ENCODE data around the gene EPB41.

The EPB41 gene

DNA sequence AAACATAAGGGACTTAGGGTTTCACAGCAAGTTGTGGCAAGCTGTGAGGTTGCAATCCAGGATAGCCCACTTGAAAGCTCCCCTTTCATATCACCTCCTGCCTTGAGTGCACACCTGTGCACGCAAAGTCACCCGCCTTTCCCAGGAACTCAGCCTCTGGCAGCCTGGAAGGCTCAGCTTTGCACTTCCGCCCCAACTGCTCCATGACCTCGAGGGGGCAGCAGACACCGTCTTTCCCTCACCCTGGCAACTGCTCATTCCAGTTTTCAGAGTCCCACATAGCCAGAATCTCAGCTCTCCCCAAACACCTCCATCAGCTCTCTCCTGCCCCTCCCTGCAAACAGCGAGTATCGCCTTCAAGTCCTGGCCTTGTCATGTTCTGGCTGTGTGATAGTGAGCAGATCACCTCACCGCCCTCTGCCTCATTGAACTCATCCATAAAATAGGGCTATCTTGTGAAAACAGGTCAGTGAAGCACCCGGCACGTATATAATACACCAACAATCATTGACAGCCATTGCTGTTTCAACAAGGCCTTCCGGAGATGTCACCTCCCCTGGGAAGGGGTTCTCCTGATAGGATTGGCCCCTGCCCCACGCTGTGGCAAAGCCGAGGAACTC is 32.2 kb upstream of the EPB41 start (continued):
- TF ChIP-seq, protein P1, sequence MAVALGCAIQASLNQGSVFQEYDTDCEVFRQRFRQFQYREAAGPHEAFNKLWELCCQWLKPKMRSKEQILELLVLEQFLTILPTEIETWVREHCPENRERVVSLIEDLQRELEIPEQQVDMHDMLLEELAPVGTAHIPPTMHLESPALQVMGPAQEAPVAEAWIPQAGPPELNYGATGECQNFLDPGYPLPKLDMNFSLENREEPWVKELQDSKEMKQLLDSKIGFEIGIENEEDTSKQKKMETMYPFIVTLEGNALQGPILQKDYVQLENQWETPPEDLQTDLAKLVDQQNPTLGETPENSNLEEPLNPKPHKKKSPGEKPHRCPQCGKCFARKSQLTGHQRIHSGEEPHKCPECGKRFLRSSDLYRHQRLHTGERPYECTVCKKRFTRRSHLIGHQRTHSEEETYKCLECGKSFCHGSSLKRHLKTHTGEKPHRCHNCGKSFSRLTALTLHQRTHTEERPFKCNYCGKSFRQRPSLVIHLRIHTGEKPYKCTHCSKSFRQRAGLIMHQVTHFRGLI (tag by site-specific recombination; IDR thresholded peaks at IDR 0.05), result no peak
- TF ChIP-seq IKZF3 (tag by site-specific recombination; IDR thresholded peaks at IDR 0.05), result peak; percentile 86
- TF ChIP-seq TCF7L2 (IDR thresholded peaks at IDR 0.05; ENCODE audit: borderline replicate concordance, low read depth, low read length), result no peak
- peak; percentile 91 for TF ChIP-seq ZNF10 (tag by site-specific recombination; IDR thresholded peaks at IDR 0.05)
- TF ChIP-seq ZIC2 (tag by site-specific recombination; IDR thresholded peaks at IDR 0.05), result no peak
- TF ChIP-seq, protein P2, sequence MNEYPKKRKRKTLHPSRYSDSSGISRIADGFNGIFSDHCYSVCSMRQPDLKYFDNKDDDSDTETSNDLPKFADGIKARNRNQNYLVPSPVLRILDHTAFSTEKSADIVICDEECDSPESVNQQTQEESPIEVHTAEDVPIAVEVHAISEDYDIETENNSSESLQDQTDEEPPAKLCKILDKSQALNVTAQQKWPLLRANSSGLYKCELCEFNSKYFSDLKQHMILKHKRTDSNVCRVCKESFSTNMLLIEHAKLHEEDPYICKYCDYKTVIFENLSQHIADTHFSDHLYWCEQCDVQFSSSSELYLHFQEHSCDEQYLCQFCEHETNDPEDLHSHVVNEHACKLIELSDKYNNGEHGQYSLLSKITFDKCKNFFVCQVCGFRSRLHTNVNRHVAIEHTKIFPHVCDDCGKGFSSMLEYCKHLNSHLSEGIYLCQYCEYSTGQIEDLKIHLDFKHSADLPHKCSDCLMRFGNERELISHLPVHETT (tag by site-specific recombination; IDR thresholded peaks at IDR 0.05), result peak; percentile 64; the same call in 1 of the 2 replicates
- no peak for TF ChIP-seq ZNF768 (tag by site-specific recombination; IDR thresholded peaks at IDR 0.05)
- no peak for TF ChIP-seq ZNF621 (tag by site-specific recombination; IDR thresholded peaks at IDR 0.05)
- TF ChIP-seq, protein P3, sequence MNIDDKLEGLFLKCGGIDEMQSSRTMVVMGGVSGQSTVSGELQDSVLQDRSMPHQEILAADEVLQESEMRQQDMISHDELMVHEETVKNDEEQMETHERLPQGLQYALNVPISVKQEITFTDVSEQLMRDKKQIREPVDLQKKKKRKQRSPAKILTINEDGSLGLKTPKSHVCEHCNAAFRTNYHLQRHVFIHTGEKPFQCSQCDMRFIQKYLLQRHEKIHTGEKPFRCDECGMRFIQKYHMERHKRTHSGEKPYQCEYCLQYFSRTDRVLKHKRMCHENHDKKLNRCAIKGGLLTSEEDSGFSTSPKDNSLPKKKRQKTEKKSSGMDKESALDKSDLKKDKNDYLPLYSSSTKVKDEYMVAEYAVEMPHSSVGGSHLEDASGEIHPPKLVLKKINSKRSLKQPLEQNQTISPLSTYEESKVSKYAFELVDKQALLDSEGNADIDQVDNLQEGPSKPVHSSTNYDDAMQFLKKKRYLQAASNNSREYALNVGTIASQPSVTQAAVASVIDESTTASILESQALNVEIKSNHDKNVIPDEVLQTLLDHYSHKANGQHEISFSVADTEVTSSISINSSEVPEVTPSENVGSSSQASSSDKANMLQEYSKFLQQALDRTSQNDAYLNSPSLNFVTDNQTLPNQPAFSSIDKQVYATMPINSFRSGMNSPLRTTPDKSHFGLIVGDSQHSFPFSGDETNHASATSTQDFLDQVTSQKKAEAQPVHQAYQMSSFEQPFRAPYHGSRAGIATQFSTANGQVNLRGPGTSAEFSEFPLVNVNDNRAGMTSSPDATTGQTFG (tag by site-specific recombination; IDR thresholded peaks at IDR 0.05; ENCODE audit: borderline replicate concordance), result no peak
- TF ChIP-seq ZNF121 (tag by site-specific recombination; IDR thresholded peaks at IDR 0.05), result no peak
- TF ChIP-seq ZSCAN30 (tag by site-specific recombination; IDR thresholded peaks at IDR 0.05), result peak; percentile 82; the same call in 1 of the 2 replicates
- TF ChIP-seq HOXC10 (CRISPR knock-in tag; IDR thresholded peaks at IDR 0.05), result no peak
- no peak for TF ChIP-seq ZBTB7A (tag by site-specific recombination; IDR thresholded peaks at IDR 0.05; ENCODE audit: low read depth)
- no peak for TF ChIP-seq REPIN1 (tag by site-specific recombination; IDR thresholded peaks at IDR 0.05; ENCODE audit: low read depth)
- no peak for TF ChIP-seq ZNF510 (tag by site-specific recombination; IDR thresholded peaks at IDR 0.05; ENCODE audit: insufficient replicate concordance)
- TF ChIP-seq, protein P4, sequence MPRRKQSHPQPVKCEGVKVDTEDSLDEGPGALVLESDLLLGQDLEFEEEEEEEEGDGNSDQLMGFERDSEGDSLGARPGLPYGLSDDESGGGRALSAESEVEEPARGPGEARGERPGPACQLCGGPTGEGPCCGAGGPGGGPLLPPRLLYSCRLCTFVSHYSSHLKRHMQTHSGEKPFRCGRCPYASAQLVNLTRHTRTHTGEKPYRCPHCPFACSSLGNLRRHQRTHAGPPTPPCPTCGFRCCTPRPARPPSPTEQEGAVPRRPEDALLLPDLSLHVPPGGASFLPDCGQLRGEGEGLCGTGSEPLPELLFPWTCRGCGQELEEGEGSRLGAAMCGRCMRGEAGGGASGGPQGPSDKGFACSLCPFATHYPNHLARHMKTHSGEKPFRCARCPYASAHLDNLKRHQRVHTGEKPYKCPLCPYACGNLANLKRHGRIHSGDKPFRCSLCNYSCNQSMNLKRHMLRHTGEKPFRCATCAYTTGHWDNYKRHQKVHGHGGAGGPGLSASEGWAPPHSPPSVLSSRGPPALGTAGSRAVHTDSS (tag by site-specific recombination; IDR thresholded peaks at IDR 0.05), result no peak
- TF ChIP-seq, protein P5, sequence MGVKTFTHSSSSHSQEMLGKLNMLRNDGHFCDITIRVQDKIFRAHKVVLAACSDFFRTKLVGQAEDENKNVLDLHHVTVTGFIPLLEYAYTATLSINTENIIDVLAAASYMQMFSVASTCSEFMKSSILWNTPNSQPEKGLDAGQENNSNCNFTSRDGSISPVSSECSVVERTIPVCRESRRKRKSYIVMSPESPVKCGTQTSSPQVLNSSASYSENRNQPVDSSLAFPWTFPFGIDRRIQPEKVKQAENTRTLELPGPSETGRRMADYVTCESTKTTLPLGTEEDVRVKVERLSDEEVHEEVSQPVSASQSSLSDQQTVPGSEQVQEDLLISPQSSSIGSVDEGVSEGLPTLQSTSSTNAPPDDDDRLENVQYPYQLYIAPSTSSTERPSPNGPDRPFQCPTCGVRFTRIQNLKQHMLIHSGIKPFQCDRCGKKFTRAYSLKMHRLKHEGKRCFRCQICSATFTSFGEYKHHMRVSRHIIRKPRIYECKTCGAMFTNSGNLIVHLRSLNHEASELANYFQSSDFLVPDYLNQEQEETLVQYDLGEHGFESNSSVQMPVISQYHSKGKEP (tag by site-specific recombination; IDR thresholded peaks at IDR 0.05), result no peak
- TF ChIP-seq ZNF514 (tag by site-specific recombination; IDR thresholded peaks at IDR 0.05), result no peak
- no peak for TF ChIP-seq ZNF677 (tag by site-specific recombination; IDR thresholded peaks at IDR 0.05)
- TF ChIP-seq, protein P6, sequence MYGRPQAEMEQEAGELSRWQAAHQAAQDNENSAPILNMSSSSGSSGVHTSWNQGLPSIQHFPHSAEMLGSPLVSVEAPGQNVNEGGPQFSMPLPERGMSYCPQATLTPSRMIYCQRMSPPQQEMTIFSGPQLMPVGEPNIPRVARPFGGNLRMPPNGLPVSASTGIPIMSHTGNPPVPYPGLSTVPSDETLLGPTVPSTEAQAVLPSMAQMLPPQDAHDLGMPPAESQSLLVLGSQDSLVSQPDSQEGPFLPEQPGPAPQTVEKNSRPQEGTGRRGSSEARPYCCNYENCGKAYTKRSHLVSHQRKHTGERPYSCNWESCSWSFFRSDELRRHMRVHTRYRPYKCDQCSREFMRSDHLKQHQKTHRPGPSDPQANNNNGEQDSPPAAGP (tag by site-specific recombination; IDR thresholded peaks at IDR 0.05), result peak; percentile 70; the same call in 1 of the 2 replicates
- TF ChIP-seq ZNF416 (tag by site-specific recombination; IDR thresholded peaks at IDR 0.05), result no peak
- TF ChIP-seq ZFP69B (tag by site-specific recombination; IDR thresholded peaks at IDR 0.05), result peak; percentile 56; the same call in 1 of the 2 replicates
- TF ChIP-seq, protein P7, sequence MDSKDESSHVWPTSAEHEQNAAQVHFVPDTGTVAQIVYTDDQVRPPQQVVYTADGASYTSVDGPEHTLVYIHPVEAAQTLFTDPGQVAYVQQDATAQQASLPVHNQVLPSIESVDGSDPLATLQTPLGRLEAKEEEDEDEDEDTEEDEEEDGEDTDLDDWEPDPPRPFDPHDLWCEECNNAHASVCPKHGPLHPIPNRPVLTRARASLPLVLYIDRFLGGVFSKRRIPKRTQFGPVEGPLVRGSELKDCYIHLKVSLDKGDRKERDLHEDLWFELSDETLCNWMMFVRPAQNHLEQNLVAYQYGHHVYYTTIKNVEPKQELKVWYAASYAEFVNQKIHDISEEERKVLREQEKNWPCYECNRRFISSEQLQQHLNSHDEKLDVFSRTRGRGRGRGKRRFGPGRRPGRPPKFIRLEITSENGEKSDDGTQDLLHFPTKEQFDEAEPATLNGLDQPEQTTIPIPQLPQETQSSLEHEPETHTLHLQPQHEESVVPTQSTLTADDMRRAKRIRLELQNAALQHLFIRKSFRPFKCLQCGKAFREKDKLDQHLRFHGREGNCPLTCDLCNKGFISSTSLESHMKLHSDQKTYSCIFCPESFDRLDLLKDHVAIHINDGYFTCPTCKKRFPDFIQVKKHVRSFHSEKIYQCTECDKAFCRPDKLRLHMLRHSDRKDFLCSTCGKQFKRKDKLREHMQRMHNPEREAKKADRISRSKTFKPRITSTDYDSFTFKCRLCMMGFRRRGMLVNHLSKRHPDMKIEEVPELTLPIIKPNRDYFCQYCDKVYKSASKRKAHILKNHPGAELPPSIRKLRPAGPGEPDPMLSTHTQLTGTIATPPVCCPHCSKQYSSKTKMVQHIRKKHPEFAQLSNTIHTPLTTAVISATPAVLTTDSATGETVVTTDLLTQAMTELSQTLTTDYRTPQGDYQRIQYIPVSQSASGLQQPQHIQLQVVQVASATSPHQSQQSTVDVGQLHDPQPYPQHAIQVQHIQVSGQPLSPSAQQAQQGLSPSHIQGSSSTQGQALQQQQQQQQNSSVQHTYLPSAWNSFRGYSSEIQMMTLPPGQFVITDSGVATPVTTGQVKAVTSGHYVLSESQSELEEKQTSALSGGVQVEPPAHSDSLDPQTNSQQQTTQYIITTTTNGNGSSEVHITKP (tag by site-specific recombination; IDR thresholded peaks at IDR 0.05), result 0 out of 2 replicates have a peak, but pooled peaks have one; percentile 26
- TF ChIP-seq ZBTB8A (tag by site-specific recombination; IDR thresholded peaks at IDR 0.05), result peak; percentile 56
- no peak for TF ChIP-seq ZNF76 (tag by site-specific recombination; IDR thresholded peaks at IDR 0.05; ENCODE audit: borderline replicate concordance, low read depth)
- TF ChIP-seq ZNF19 (tag by site-specific recombination; IDR thresholded peaks at IDR 0.05; ENCODE audit: low read depth), result no peak
- TF ChIP-seq ZNF211 (tag by site-specific recombination; IDR thresholded peaks at IDR 0.05; ENCODE audit: low read depth), result no peak
